Measurements from ENCODE around the gene PDIK1L.

The PDIK1L gene

DNA sequence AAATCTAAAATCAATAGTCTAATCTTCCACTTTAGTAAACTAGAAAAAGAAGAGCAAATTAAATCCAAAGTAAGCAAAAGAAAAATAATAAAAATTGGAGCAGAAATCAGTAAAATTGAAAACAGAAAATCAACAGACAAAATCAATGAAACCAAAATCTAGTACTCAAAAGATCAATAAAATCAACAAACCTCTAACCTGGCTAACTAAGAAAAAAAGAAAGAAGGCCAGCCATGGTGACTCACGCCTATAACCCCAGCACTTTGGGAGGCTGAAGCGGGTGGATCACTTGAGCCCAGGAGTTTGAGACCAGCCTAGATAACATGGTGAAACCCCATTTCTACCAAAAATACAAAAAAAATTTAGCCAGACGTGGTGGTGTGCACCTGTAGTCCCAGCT is 22.8 kb downstream of the PDIK1L start:
- H3K36me3 ChIP-seq: no peaks in the 10 kb centered on the region
- H3K4me3 ChIP-seq: no peak overlapping the region
- no peak for TF ChIP-seq Cebpa-rat (IDR thresholded peaks at IDR 0.05)
- peaks cover 7 to 14% (median 10%) of the 10 kb centered on the region in 11 experiments; a peak in 20 of 22 replicates for H3K9me3 ChIP-seq (replicated peaks in 1 of 11)
- H3K27me3 ChIP-seq: no peaks in the 10 kb centered on the region
- no peaks in the 10 kb centered on the region for H4K20me1 ChIP-seq
- H3K4me1 ChIP-seq: peaks cover 0 to 23% (median 14%) of the 10 kb centered on the region in 10 experiments; a peak in 13 of 20 replicates
- no peak overlapping the region for H3K9ac ChIP-seq
- no peak overlapping the region for H3K27ac ChIP-seq
- H3K4me2 ChIP-seq: no peak overlapping the region

DNA sequence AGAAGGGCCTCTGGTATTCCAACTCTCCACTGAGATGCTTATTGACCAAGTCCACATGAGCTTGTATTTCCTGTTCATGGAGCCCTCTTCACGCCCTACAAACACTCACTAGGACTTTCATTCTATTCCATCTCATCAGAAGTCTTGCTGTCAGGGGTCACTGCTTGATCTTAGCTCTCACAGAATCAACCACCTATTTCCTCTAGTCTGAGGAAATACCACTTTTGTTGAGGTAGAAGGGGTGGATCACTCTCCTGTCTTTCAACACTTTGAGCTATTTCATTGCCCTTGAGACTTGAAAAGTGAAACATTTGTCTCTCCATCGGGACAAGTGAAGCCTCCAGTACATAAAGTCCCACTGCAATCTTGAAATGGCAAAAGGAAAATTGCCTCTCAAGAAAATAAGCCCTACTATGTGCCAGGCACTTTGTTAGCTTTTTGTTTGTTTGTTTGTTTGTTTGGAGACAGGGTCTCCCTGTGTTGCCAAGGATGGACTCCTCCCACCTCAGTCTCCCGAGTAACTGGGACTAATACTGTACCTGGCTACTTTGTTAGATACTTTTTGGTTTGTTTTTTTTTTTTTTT is 27.4 kb downstream of the PDIK1L start:
- Histone ChIP-seq H3K9ac (no peak overlapping the region), H3K4me2 (peak overlapping the region in 8 of 11 experiments; percentile 5 to 37 (median 15); a peak in 10 of 22 replicates), H3K4me1 (peaks cover 8 to 28% (median 18%) of the 10 kb centered on the region in 10 experiments; a peak in 18 of 20 replicates)

DNA sequence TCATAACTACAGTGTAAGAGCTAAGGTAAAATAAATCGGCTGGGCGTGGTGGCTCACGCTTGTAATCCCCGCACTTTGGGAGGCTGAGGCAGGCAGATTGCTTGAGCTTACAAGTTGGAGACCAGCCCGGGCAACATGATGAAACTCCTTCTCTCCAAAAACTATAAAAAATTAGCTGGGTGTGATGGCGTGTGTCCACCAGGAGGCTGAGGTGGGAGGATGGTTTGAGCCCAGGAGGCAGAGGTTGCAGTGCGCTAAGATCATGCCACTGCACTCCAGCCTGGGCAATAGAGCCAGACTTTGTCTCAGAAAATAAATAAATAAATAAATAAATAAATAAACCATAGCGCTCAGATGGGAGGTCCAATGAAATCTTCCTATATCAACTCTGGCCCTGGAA is 30.5 kb downstream of the PDIK1L start:
- Histone ChIP-seq H3K27me3 (no peaks in the 10 kb centered on the region), H3K36me3 (no peaks in the 10 kb centered on the region), H3K9ac (no peak overlapping the region), H3K4me2 (peak overlapping the region in 6 of 11 experiments; percentile 8 to 60 (median 40); a peak in 10 of 22 replicates), H4K20me1 (no peaks in the 10 kb centered on the region), H3K9me3 (replicated peaks in 1 of 11) (no peaks in the 10 kb centered on the region), H3K27ac (no peak overlapping the region), H3K4me1 (peaks cover 8 to 26% (median 16%) of the 10 kb centered on the region in 10 experiments; a peak in 18 of 20 replicates), H3K4me3 (no peak overlapping the region)
- TF ChIP-seq Cebpa-rat (IDR thresholded peaks at IDR 0.05): no peak

More for the DNA sequence above, 27.4 kb downstream of the PDIK1L start:
- no peak overlapping the region for H3K4me3 ChIP-seq
- no peaks in the 10 kb centered on the region for H3K36me3 ChIP-seq
- no peaks in the 10 kb centered on the region for H4K20me1 ChIP-seq
- peaks cover 5 to 13% (median 8%) of the 10 kb centered on the region in 11 experiments; a peak in 20 of 22 replicates for H3K9me3 ChIP-seq (replicated peaks in 1 of 11)
- no peaks in the 10 kb centered on the region for H3K27me3 ChIP-seq
- TF ChIP-seq Cebpa-rat (IDR thresholded peaks at IDR 0.05): peak in 1 of 11 experiments; percentile 49; a peak in 2 of 22 replicates
- H3K27ac ChIP-seq: peak overlapping the region in 2 of 11 experiments; percentile 17 to 31; a peak in 3 of 22 replicates

DNA sequence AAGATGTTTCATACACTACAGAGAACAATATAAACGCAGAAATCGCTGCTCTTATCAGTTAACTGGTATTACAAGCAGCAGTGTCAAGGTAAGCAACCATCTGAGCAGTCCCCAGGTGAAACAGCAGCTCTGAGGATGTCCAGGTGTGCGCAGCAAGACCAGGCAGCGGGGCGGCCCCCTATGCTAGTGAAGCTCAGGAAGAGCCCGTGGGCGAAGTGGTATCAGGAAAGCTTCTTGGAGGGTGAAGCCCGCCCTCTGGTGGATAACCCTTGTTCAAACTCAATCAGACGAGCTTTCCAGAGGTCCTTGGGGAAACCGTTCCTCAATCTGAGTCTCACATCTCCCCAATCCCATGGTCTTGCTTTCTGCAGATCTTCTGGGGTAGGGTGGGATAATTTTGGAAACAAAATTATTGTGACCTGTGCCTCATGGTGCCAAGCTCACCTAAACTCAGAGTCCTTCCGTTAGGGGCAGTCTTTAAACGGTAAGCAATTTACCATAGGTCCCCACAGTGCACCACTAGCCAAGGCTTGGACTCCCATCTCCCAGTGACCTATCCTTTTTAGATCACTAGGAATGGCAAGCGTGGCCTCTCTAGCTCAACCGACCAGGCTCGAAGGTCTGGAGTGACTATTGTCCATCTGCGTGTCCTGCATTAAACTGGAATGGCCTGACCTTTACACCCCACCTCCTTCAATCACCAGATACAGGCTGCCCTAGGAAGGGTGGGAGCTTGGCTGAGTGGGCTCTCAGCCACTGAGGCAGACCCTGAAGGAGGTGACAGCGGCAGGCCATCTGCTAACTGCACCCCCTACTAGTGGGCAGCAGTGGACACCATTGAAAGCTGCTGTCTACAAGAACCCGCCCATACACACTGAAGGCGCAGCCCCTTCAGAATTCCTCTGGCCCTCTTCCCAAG is 33.7 kb downstream of the PDIK1L start:
- Histone ChIP-seq H3K9me3 (replicated peaks in 1 of 11) (no peaks in the 10 kb centered on the region), H3K4me1 (peaks cover 0 to 10% (median 7%) of the 10 kb centered on the region in 10 experiments; a peak in 10 of 20 replicates), H4K20me1 (no peaks in the 10 kb centered on the region), H3K27me3 (no peaks in the 10 kb centered on the region), H3K36me3 (no peaks in the 10 kb centered on the region), H3K9ac (peak overlapping the region in 1 of 11 experiments; percentile 25; a peak in 1 of 22 replicates), H3K4me3 (no peak overlapping the region), H3K27ac (no peak overlapping the region), H3K4me2 (peak overlapping the region in 2 of 11 experiments; percentile 40 to 57; a peak in 2 of 22 replicates)
- no peak for TF ChIP-seq Cebpa-rat (IDR thresholded peaks at IDR 0.05)

DNA sequence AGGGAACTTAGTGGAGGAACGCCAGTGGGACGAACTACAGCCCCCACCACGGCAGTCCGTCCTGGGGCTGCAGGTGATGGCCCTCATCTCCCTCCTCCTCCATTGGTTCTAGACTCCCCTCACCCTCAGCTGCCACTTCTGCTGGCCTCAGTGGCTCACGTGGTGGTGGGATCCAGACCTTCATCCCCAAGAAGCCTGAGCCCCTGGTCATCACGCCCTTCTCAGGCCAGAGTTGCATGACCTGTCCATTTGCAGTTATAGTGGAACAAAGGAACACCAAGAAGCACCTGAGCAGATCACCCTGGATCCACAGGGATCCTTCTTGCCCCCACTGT is 34.3 kb downstream of the PDIK1L start:
- Histone ChIP-seq H3K4me3 (no peak overlapping the region), H3K9ac (no peak overlapping the region), H3K27me3 (no peaks in the 10 kb centered on the region), H3K36me3 (no peaks in the 10 kb centered on the region), H3K4me1 (peaks cover 0 to 10% (median 7%) of the 10 kb centered on the region in 10 experiments; a peak in 10 of 20 replicates), H3K27ac (no peak overlapping the region), H3K9me3 (replicated peaks in 1 of 11) (no peaks in the 10 kb centered on the region), H3K4me2 (no peak overlapping the region), H4K20me1 (no peaks in the 10 kb centered on the region)
- no peak for TF ChIP-seq Cebpa-rat (IDR thresholded peaks at IDR 0.05)

DNA sequence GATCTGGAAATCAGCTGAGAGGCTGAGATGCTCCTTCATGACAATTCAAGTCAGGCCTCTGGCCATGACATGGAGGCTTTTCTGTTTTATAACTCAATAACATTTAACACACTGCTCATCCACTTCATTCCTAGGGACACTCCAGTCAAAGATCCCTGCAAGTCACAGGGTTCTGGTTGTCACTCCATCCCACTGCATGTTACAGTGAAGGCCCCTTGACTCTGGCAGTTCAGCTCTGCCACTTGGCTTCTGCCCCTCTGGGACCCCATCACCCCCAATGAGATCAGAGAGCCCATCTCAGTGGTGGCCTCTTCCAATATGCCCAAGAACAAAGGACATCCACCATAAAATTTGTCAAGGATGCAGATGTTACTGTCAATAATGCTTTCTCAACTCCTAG is 37.3 kb downstream of the PDIK1L start:
- H3K27me3 ChIP-seq: no peaks in the 10 kb centered on the region
- no peak overlapping the region for H3K27ac ChIP-seq
- no peaks in the 10 kb centered on the region for H4K20me1 ChIP-seq
- H3K9me3 ChIP-seq (replicated peaks in 1 of 11): no peaks in the 10 kb centered on the region
- no peaks in the 10 kb centered on the region for H3K36me3 ChIP-seq
- H3K4me1 ChIP-seq: peaks cover 0 to 16% (median 2%) of the 10 kb centered on the region in 10 experiments; a peak in 14 of 20 replicates
- no peak for TF ChIP-seq Cebpa-rat (IDR thresholded peaks at IDR 0.05)
- no peak overlapping the region for H3K4me2 ChIP-seq
- H3K4me3 ChIP-seq: no peak overlapping the region
- no peak overlapping the region for H3K9ac ChIP-seq

DNA sequence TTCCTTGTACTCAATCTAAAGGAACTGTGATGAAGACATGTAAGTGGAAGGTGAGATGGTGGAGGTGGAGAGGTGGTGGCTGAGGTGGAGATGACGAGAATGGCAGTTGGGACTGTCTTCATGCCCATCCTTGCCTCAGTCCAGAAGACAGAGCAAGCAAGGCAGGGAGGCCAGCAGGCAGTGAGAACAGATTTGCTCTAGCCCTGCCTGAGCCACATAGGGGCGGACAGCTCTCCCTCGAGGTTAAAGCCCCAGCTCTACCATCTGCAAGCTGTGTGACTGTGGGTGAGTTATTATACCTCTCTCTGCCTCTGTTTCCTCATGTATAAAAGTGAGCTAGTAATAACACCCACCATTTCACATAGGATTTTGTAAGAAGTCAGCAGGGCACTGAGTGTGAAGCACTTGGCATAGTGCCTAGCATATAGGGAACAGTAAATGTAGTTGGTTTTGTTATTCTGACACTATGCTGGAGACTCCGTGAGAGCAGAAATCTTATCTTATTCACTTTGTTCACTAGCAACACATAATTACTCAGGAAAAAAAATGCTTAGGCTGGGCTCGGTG is 42.4 kb downstream of the PDIK1L start:
- Histone ChIP-seq H3K4me3 (no peak overlapping the region), H3K9ac (peak overlapping the region in 1 of 11 experiments; percentile 66; a peak in 2 of 22 replicates), H3K36me3 (no peaks in the 10 kb centered on the region), H3K9me3 (replicated peaks in 1 of 11) (no peaks in the 10 kb centered on the region), H3K27me3 (peaks cover 0 to 20% (median 0%) of the 10 kb centered on the region in 11 experiments; a peak in 4 of 22 replicates), H3K4me1 (peaks cover 34 to 68% (median 54%) of the 10 kb centered on the region in 10 experiments), H3K4me2 (peak overlapping the region in 10 of 11 experiments; percentile 75 to 100 (median 96); a peak in 18 of 22 replicates), H3K27ac (no peak overlapping the region), H4K20me1 (no peaks in the 10 kb centered on the region)
- TF ChIP-seq Cebpa-rat (IDR thresholded peaks at IDR 0.05): no peak

DNA sequence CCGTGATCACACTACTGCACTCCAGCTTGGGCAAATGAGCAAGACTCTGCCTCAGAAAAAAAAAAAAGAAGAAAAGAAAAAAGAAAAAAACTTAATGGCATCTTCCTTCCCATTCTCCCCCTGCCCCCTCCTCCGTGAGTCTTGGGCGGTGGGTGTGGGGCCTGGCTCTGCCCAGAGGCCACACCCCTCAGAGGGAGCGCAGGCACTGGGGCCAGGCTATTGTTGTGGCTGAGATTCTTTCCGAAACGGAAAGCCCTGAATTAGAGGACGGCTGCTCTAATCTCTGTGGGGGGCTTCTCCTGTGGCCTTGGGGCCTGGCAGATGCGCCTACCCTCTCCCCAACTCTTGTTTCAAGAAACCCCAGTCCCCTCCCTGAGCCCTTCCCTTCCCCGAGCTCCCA is 43.1 kb downstream of the PDIK1L start:
- Histone ChIP-seq H3K9ac (peak overlapping the region in 8 of 11 experiments; percentile 3 to 70 (median 48); a peak in 12 of 22 replicates), H3K27ac (peak overlapping the region in 4 of 11 experiments; percentile 31 to 67 (median 52); a peak in 5 of 22 replicates), H3K4me1 (peaks cover 41 to 75% (median 61%) of the 10 kb centered on the region in 10 experiments), H3K4me2 (peak overlapping the region; percentile 69 to 100 (median 94)), H4K20me1 (no peaks in the 10 kb centered on the region), H3K4me3 (peak overlapping the region in 4 of 10 experiments; percentile 8 to 56 (median 30); a peak in 5 of 20 replicates), H3K27me3 (peaks cover 0 to 20% (median 0%) of the 10 kb centered on the region in 11 experiments; a peak in 4 of 22 replicates), H3K9me3 (replicated peaks in 1 of 11) (no peaks in the 10 kb centered on the region), H3K36me3 (no peaks in the 10 kb centered on the region)
- no peak for TF ChIP-seq Cebpa-rat (IDR thresholded peaks at IDR 0.05)
